ENCODE results near the gene AGBL2.

DNA sequence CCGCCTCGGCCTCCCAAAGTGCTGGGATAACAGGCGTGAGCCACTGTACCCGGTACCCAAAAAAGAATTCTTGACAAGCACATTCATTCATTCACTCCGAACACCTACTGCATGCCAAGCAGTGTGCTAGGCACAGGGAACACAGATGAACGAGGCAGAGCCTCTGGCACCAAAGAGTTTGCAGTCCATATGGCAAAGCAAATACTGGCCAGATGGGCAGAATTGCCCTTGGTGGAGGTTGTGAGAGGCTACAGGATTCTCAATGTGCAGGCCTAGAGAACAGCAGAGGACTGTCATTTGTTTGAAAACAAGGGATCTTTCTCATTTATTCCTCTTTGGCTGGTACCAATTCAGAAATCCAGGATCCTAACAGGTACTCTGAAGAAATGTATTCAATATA, 45.3 kb downstream of the AGBL2 start:
- TF ChIP-seq, protein P1, sequence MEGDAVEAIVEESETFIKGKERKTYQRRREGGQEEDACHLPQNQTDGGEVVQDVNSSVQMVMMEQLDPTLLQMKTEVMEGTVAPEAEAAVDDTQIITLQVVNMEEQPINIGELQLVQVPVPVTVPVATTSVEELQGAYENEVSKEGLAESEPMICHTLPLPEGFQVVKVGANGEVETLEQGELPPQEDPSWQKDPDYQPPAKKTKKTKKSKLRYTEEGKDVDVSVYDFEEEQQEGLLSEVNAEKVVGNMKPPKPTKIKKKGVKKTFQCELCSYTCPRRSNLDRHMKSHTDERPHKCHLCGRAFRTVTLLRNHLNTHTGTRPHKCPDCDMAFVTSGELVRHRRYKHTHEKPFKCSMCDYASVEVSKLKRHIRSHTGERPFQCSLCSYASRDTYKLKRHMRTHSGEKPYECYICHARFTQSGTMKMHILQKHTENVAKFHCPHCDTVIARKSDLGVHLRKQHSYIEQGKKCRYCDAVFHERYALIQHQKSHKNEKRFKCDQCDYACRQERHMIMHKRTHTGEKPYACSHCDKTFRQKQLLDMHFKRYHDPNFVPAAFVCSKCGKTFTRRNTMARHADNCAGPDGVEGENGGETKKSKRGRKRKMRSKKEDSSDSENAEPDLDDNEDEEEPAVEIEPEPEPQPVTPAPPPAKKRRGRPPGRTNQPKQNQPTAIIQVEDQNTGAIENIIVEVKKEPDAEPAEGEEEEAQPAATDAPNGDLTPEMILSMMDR (IDR thresholded peaks at IDR 0.05), result no peak
- no peak for TF ChIP-seq EP300 (IDR thresholded peaks at IDR 0.05)

Measured in tibial nerve (tissue), 4 donors.